AG04449 (cell line): ENCODE measurements around the gene RRH.
A peak's percentile ranks its signal among the peaks of the same experiment; 100 is the strongest.

ENCODE experiments used
- CTCF ChIA-PET: fragments of 350-600 bp; formaldehyde crosslinking; extraction: SDS; loops from one replicate; lab custom pipeline; 2021; ENCODE audit warnings: antibody characterized with exemption; lab: Yijun Ruan, JAX
- POLR2A ChIA-PET: fragments of 400-600, 350-600 bp; formaldehyde crosslinking; extraction: SDS; loops from one replicate; lab custom pipeline; 2020; ENCODE audit warnings: antibody characterized with exemption, inconsistent platforms; lab: Yijun Ruan, JAX
- DNase-seq: peaks from one replicate; pipeline ENCODE4 v3.0.0-alpha.2; 2010; ENCODE audit warnings: low read depth, low spot score
- H3K4me3 ChIP-seq: 2 replicates; pipeline ENCODE4 v1.5.1; 2011; ENCODE audit warnings: low read depth, mild to moderate bottlenecking, control low read depth, low read length
- TF ChIP-seq, protein P1 (sequence below): IDR thresholded peaks from one replicate; pipeline ENCODE4 v1.5.1; 2011; ENCODE audit warnings: mild to moderate bottlenecking, moderate library complexity, low read length, control low read depth, inconsistent platforms; ENCODE audit not compliant: insufficient read depth; ENCODE audit errors: missing control alignments

RRH gene

GRCh38 chr4:109821185-109821584 is 6.6 kb upstream of the RRH start:
- CTCF ChIA-PET: no interaction called here
- H3K4me3 ChIP-seq: no peak overlapping the region
- POLR2A ChIA-PET: no interaction called here
- no peak for DNase-seq
- TF ChIP-seq, protein P1, sequence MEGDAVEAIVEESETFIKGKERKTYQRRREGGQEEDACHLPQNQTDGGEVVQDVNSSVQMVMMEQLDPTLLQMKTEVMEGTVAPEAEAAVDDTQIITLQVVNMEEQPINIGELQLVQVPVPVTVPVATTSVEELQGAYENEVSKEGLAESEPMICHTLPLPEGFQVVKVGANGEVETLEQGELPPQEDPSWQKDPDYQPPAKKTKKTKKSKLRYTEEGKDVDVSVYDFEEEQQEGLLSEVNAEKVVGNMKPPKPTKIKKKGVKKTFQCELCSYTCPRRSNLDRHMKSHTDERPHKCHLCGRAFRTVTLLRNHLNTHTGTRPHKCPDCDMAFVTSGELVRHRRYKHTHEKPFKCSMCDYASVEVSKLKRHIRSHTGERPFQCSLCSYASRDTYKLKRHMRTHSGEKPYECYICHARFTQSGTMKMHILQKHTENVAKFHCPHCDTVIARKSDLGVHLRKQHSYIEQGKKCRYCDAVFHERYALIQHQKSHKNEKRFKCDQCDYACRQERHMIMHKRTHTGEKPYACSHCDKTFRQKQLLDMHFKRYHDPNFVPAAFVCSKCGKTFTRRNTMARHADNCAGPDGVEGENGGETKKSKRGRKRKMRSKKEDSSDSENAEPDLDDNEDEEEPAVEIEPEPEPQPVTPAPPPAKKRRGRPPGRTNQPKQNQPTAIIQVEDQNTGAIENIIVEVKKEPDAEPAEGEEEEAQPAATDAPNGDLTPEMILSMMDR: no peak

DNA sequence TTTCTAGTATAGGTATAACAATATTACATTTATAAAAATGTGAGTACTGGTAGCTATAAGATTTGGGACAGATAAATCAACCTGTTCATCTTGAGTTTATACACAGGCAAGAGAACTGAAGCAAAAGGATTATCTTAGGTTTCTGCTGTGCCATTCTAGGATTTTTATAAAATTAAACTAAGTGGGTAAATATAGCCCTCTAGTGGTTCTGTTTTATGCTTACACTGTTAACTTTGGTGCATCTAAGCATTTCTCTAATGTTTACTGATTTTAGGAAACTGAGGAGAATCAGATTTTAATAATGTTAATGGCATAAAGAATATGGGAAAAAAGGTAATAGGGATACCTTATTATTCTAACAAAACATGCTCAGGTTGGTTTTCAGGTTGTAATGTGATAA is 1.1 kb upstream of the RRH start:
- ChIA-PET POLR2A (no interaction called here), CTCF (interaction anchor here (0.6 to 4.9 kb wide), 16 partner anchors 10 to 413 kb away, joined by 3 to 55 read pairs (median 4); partner anchors contain the start of genes GAR1, PLA2G12A and SEC24B)
- no peak for DNase-seq
- TF ChIP-seq, protein P1: peak; percentile 20
- no peak overlapping the region for H3K4me3 ChIP-seq

DNA sequence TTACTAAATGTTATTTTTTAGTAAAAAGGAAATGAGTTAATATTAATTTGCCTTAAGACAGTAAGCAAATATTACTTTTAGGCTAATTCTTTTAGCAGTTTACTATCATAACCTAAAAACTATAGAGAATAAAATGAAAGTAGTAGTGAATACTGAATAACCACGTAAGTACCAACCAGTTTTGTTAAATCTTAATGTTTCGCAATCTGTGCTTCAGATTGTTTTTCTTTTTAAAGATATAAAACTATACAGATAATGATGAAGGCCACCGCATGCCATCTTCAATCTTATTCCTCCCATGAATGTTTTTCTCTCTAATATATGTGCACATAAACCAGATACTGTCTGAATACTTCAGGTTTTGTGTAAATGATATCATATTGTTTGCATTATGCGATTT is 6.0 kb downstream of the RRH start:
- CTCF ChIA-PET: no interaction called here

DNA sequence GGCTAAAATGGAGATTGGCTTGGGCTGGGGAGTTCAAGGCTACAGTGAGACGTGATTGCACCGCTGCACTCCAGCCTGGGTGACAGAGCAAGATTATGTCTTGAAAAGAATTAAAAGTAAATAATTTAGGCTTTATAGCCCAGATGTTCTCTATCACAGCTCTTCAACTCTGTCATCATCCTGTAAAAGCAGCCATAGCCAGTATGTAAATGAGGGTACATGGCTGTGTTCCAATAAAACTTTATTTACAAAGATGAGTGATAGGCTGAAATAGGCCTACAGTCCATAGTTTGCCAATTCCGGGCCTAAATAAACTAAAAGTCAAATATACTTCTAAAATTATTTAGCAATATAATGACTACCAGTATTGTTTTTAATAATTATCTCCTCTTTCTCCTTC is 9.2 kb downstream of the RRH start:
- TF ChIP-seq, protein P1: no peak
- ChIA-PET CTCF (no interaction called here), POLR2A (no interaction called here)
- no peak for DNase-seq
- H3K4me3 ChIP-seq: no peak overlapping the region

More for the DNA sequence above, 6.0 kb downstream of the RRH start:
- TF ChIP-seq, protein P1: no peak
- POLR2A ChIA-PET: no interaction called here
- no peak for DNase-seq
- H3K4me3 ChIP-seq: no peak overlapping the region

DNA sequence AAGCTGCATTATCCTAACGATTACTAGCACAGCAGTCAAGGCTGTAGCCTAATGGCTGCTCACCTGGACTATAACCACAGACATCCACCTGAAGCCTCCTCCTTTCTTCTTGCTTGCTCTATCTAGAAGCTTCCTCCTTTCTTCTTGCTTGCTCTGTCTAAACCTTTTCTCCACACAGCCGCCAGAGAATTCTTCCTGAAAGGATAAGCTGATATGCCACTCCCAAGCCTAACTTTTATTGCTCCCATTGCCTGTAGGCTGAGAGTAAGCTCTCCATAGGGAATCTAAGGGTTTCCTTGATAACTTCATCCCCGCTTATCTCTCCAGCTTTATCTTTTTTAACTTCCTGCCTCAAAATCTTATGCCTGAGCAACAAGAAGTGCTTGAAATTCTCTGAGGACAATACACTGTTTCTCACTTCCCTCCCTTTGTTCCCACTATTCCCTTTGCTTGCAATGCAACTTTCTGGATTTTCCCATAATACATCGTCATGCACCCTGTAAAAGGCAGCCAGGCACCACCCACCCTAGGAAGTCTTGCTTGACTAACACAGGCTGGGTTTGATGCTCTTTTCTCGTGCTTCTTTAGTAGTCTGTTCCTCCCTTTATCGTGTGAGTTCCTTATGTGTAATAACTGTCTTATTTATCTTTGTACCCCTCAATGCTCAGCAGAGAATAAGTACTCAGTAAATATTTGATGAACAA is 18.8 kb downstream of the RRH start:
- TF ChIP-seq, protein P1: no peak
- ChIA-PET CTCF (no interaction called here), POLR2A (no interaction called here)
- no peak overlapping the region for H3K4me3 ChIP-seq
- DNase-seq: no peak

DNA sequence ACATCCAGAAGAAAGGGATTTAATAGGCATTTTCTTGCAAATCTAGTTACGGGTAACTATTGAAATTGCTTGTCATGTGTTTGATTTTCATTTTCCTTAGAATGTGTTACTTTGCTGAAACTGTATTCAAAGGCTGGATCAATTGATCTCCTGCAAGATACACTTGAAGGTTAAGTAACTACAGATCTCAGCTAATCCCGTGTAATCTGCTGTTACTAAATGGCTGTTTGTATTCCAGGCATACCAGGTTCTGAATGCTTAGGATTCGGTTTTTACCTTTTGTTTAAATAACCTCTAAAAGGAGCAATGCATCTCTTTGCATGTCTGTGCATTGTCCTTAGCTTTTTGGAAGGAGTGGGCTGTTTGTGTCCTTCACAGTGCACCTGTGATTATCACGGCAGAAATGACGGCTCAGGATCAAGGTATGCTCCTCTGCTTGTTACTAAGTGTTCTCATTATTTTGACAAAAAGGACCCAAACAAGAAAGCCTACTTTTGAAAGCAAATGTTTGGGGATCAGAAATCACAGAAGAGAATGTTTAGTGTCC is 20.2 kb downstream of the RRH start, which contains the start of gene LRIT3:
TSS of gene LRIT3 (plus strand) at position 212 of the 547 bp plus-strand sequence. CDS start at position 307, 95 bp downstream.
- TF ChIP-seq, protein P1: no peak
- no peak within 1 kb of the TSS for H3K4me3 ChIP-seq
- no peak for DNase-seq
- ChIA-PET POLR2A (no interaction called here), CTCF (interaction anchor here (1.0 to 1.6 kb wide), 2 partner anchors 22 to 130 kb away, joined by 3 to 4 read pairs; no protein-coding TSS in a partner anchor)
